Measurements from ENCODE around the gene LIME1.

DNA sequence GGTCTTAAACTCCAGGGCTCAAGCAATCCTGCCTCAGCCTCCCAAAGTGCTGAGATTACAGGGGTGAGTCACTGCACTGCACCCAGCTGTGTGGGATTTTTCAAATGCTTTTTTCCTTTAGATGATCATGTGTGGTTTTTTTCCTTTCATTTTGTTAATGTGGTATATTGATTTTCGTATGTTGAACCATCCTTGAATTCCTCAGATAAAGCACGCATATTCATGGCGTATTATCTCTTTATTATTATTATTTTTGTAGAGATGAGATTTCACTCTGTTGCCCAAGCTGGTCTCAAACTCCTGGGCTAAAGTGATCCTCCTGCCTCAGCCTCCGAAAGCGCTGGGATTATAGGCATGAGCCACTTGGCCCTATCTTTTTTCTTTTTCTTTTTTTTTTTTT lies 21.6 kb upstream of the LIME1 start:
- TF ChIP-seq CTCF (IDR thresholded peaks at IDR 0.05), result no peak
- TF ChIP-seq POLR2A (IDR thresholded peaks at IDR 0.05), result no peak
- no peak for TF ChIP-seq POLR2AphosphoS5 (IDR thresholded peaks at IDR 0.05)

Measured in gastroesophageal sphincter (tissue), 3 donors.